Keratinocyte (primary cell): ENCODE measurements around the gene DNASE1L2. TPM values are rescaled to one million over a fixed set of nuclear protein-coding genes. Genes with fewer than 3 reads are reported as not detected.
"Not testable (repeated sequence)": the region's sequence is repeated elsewhere in the genome, so short reads cannot be mapped to it uniquely, and the experiment has no call there.

Experiments
- DNase-seq: peaks from one replicate; pipeline ENCODE4 v3.0.0-alpha.2; 2011; ENCODE audit warnings: low read depth, missing footprints, low spot score
- FAIRE-seq: peaks from 2 replicates; lab custom pipeline; 2011; peaks lifted over from hg19 to GRCh38; lab: Jason Lieb, UNC
- H2AFZ ChIP-seq: 2 replicates; pipeline ENCODE4 v1.6.0; 2012; ENCODE audit warnings: low read length, control low read depth, inconsistent platforms; ENCODE audit not compliant: control insufficient read depth
- H3K27ac ChIP-seq: 2 replicates; pipeline ENCODE4 v1.5.1; 2011; ENCODE audit warnings: low read length; ENCODE audit not compliant: control insufficient read depth, insufficient read depth
- H3K27me3 ChIP-seq: 3 replicates; pipeline ENCODE4 v1.6.0; 2011; ENCODE audit warnings: low read length; ENCODE audit not compliant: control insufficient read depth, insufficient read depth; ENCODE audit errors: extremely low read depth
- H3K36me3 ChIP-seq, 2 experiments: 2 replicates in 1 of 2; 3 replicates in 1 of 2; pipeline ENCODE4 v1.5.1; 2011; ENCODE audit warnings: low read length in 2 of 2, mild to moderate bottlenecking in 1 of 2; ENCODE audit not compliant: control insufficient read depth in 2 of 2, insufficient read depth in 2 of 2; ENCODE audit errors: extremely low read depth in 1 of 2
- H3K4me1 ChIP-seq: 3 replicates; pipeline ENCODE4 v1.5.1; 2011; ENCODE audit warnings: low read length; ENCODE audit not compliant: control insufficient read depth, insufficient read depth; ENCODE audit errors: extremely low read depth
- H3K4me2 ChIP-seq: 3 replicates; pipeline ENCODE4 v1.6.0; 2011; ENCODE audit warnings: low read depth, low read length; ENCODE audit not compliant: control insufficient read depth, insufficient read depth; ENCODE audit errors: extremely low read depth
- H3K4me3 ChIP-seq, 3 experiments: fragments of 200-600 bp in 1 of 3; sonication (generic) in 1 of 3; 2 replicates in 2 of 3; 3 replicates in 1 of 3; pipeline ENCODE4 v1.5.1; 2011 to 2016; ENCODE audit warnings: low read length in 3 of 3, mild to moderate bottlenecking in 3 of 3, control low read depth in 2 of 3, inconsistent platforms in 1 of 3, low read depth in 1 of 3, mixed read lengths in 1 of 3, mixed run types in 1 of 3, moderate library complexity in 1 of 3; ENCODE audit not compliant: control insufficient read depth in 2 of 3, insufficient read depth in 2 of 3; ENCODE audit errors: extremely low read depth in 1 of 3
- H3K79me2 ChIP-seq: 2 replicates; pipeline ENCODE4 v1.6.0; 2012; ENCODE audit warnings: low read length; ENCODE audit not compliant: control insufficient read depth, insufficient read depth
- H3K9ac ChIP-seq: 3 replicates; pipeline ENCODE4 v1.6.0; 2011; ENCODE audit warnings: low read length; ENCODE audit not compliant: control insufficient read depth, insufficient read depth; ENCODE audit errors: extremely low read depth
- H3K9me1 ChIP-seq: 3 replicates; pipeline ENCODE4 v1.6.0; 2011; ENCODE audit warnings: low read length; ENCODE audit not compliant: control insufficient read depth, insufficient read depth; ENCODE audit errors: extremely low read depth
- H3K9me3 ChIP-seq: 2 replicates; pipeline ENCODE4 v1.5.1; 2012; ENCODE audit warnings: low read depth, low read length; ENCODE audit not compliant: control insufficient read depth
- H4K20me1 ChIP-seq: 3 replicates; pipeline ENCODE4 v1.6.0; 2011; ENCODE audit warnings: low read length; ENCODE audit not compliant: control insufficient read depth, insufficient read depth; ENCODE audit errors: extremely low read depth
- EZH2 ChIP-seq: IDR thresholded peaks from one replicate; pipeline ENCODE4 v1.6.1; 2012; ENCODE audit warnings: inconsistent platforms, mild to moderate bottlenecking, low read length, moderate library complexity
- dilution Hi-C: fragments of 300-500 bp; cut with MboI; formaldehyde crosslinking; loops from one replicate; pipeline ENCODE4 v1.7.0; 2020; ENCODE audit warnings: low sequenced_read_pairs; ENCODE audit not compliant: extremely low pct_ligation_motif_present
- polyA plus RNA-seq, 5 experiments: library from polyadenylated mRNA; depleted of rRNA in 3 of 5; stranded (reverse) in 3 of 5; stranded (forward) in 1 of 5; unstranded in 1 of 5; fragments of >200 nt; gene quantifications; 1 replicate in 1 of 5; 2 replicates in 3 of 5; 3 replicates in 1 of 5; pipeline versions ENCODE4 v1.2.1 to v1.2.3, GENCODE V29; 2011 to 2012; ENCODE audit warnings: missing spikeins in 2 of 5, low read depth in 1 of 5, low replicate concordance in 1 of 5
- TF ChIP-seq, protein P1 (sequence below), 3 experiments: IDR thresholded peaks in 1 of 3; conservative IDR thresholded peaks in 1 of 3; optimal IDR thresholded peaks in 1 of 3; 2 replicates in 2 of 3; 3 replicates in 1 of 3; pipeline versions ENCODE3 to v1.5.1; 2011; ENCODE audit warnings: low read length in 3 of 3, mild to moderate bottlenecking in 3 of 3, moderate library complexity in 2 of 3, control low read depth in 1 of 3, inconsistent platforms in 1 of 3; ENCODE audit not compliant: insufficient read depth in 2 of 3; ENCODE audit errors: extremely low read depth in 1 of 3

The DNASE1L2 gene
- polyA plus RNA-seq, 1 donor (not counting 4 experiments of a cell fraction or from before 2014, with no cell fraction given), result 0.31 TPM

DNA sequence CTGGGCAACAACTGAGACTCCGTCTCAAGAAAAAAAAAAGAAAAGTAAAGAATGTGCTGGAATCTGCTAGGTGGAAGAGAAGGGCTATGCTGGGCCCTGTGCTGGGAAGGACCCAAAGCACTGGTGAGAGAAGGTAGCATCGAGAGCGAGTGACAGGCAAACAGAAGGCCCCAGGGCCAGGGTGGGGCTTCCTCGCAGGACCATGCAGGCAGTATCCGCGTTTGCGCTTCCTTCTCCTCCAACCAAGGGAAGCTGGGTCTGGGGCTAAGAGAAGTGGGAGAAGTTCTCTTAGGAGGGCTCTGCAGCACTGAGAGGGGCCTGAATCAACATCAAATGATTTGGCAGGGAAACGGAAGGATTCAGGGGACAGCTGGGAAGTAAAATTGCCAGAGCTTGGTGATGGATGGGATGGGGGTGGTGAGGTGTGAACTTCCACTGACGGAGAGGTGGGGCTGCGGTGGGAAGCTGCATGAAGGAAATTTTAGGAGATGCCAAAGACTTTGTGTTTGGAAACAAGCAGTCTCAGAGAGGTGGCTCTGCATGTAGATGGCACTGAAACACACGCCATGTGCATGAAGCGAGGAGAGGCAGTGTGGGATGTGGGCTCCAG lies 20.4 kb downstream of the DNASE1L2 start:
- Histone ChIP-seq H3K4me1 (peaks cover 10% of the 10 kb centered on the region), H3K27me3 (no peaks in the 10 kb centered on the region), H2AFZ (no peak overlapping the region), H3K4me3 (no peak overlapping the region), H3K36me3 (peaks cover 34 to 45% of the 10 kb centered on the region in 2 experiments), H3K4me2 (no peak overlapping the region), H3K9me1 (no peaks in the 10 kb centered on the region), H3K79me2 (peaks cover 41% of the 10 kb centered on the region), H3K27ac (no peak overlapping the region), H3K9ac (no peak overlapping the region), H3K9me3 (no peaks in the 10 kb centered on the region), H4K20me1 (peaks cover 18% of the 10 kb centered on the region)
- FAIRE-seq, result no peak
- dilution Hi-C loops, result no loop called here
- DNase-seq, result no peak
- TF ChIP-seq, protein P1, sequence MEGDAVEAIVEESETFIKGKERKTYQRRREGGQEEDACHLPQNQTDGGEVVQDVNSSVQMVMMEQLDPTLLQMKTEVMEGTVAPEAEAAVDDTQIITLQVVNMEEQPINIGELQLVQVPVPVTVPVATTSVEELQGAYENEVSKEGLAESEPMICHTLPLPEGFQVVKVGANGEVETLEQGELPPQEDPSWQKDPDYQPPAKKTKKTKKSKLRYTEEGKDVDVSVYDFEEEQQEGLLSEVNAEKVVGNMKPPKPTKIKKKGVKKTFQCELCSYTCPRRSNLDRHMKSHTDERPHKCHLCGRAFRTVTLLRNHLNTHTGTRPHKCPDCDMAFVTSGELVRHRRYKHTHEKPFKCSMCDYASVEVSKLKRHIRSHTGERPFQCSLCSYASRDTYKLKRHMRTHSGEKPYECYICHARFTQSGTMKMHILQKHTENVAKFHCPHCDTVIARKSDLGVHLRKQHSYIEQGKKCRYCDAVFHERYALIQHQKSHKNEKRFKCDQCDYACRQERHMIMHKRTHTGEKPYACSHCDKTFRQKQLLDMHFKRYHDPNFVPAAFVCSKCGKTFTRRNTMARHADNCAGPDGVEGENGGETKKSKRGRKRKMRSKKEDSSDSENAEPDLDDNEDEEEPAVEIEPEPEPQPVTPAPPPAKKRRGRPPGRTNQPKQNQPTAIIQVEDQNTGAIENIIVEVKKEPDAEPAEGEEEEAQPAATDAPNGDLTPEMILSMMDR (optimal IDR thresholded peaks at IDR 0.05 in 1 of 3, IDR thresholded peaks at IDR 0.05 in 1 of 3, conservative IDR thresholded peaks at IDR 0.05 in 1 of 3; ENCODE audit: extremely low read depth in 1 of 3, insufficient read depth in 2 of 3, low read length in 3 of 3), result no peak
- no peak for TF ChIP-seq EZH2

DNA sequence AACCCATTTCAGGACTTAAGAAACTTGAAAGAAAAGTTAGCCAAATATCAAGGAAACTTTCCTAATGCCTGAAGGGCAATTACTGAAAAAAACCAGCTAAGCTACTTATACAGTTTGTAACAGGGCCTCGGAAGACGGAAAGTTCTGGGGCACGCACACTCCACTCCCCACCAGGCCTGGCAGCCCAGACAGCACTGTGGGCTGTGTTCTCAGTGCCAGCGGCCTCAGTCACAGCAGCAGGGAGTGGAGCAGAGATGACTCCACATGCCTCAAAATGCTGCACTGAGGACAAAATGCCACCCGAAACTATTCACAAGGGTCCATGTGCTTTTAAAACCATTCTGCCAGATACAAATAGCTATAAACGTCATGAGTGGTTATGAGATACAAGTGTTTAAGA lies 21.5 kb downstream of the DNASE1L2 start:
- Histone ChIP-seq H3K4me1 (no peaks in the 10 kb centered on the region), H3K9me3 (no peaks in the 10 kb centered on the region), H3K4me2 (no peak overlapping the region), H3K27ac (no peak overlapping the region), H2AFZ (no peak overlapping the region), H3K36me3 (peaks cover 38 to 54% of the 10 kb centered on the region in 2 experiments), H4K20me1 (peaks cover 16% of the 10 kb centered on the region), H3K9me1 (no peaks in the 10 kb centered on the region), H3K79me2 (peaks cover 50% of the 10 kb centered on the region), H3K27me3 (no peaks in the 10 kb centered on the region), H3K9ac (no peak overlapping the region), H3K4me3 (no peak overlapping the region)
- FAIRE-seq, result no peak
- TF ChIP-seq EZH2, result no peak
- TF ChIP-seq, protein P1 (optimal IDR thresholded peaks at IDR 0.05 in 1 of 3, IDR thresholded peaks at IDR 0.05 in 1 of 3, conservative IDR thresholded peaks at IDR 0.05 in 1 of 3; ENCODE audit: extremely low read depth in 1 of 3, insufficient read depth in 2 of 3, low read length in 3 of 3), result no peak
- dilution Hi-C loops, result no loop called here
- DNase-seq, result no peak

GRCh38 chr16:2258530-2258929 lies 22.3 kb downstream of the DNASE1L2 start:
- H3K9me3 ChIP-seq, H3K4me2 ChIP-seq, H3K27ac ChIP-seq, H3K9ac ChIP-seq, H2AFZ ChIP-seq, DNase-seq, dilution Hi-C loops, H3K4me1 ChIP-seq, FAIRE-seq, H3K27me3 ChIP-seq, H3K9me1 ChIP-seq, H3K4me3 ChIP-seq: not testable (repeated sequence)
- peaks cover 19% of the 10 kb centered on the region for H4K20me1 ChIP-seq
- peaks cover 59% of the 10 kb centered on the region for H3K79me2 ChIP-seq
- H3K36me3 ChIP-seq, result peaks cover 41 to 58% of the 10 kb centered on the region in 2 experiments
